C4-2B (cell line): ENCODE data around the gene ZGPAT.

Source experiments
- H3K27ac ChIP-seq: fragments of 450-650 bp; 2 replicates; pipeline ENCODE4 v1.5.1; 2017
- CTCF ChIP-seq: fragments of 450-650 bp; conservative IDR thresholded peaks from 2 replicates; pipeline ENCODE4 v1.5.1; 2017; ENCODE audit warnings: mild to moderate bottlenecking
- ZFX ChIP-seq: fragments of 450-650 bp; IDR thresholded peaks from 2 replicates; pipeline ENCODE4 v1.6.1; 2017

ZGPAT gene

DNA sequence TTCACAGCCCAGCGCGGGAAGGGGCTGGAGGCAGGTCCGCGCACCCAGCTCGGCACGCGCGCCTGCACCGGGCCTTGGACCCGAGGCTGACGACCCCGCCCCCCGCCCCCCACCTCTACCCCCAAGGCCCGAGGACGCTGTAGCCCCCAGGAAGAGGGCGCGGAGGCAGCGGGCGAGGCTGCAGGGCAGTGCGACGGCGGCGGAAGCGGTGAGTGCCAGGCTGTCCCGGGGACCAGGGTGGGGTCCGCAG, 29.8 kb downstream of the ZGPAT start:
- TF ChIP-seq CTCF (no peak), ZFX (no peak)
- H3K27ac ChIP-seq: no peak overlapping the region

DNA sequence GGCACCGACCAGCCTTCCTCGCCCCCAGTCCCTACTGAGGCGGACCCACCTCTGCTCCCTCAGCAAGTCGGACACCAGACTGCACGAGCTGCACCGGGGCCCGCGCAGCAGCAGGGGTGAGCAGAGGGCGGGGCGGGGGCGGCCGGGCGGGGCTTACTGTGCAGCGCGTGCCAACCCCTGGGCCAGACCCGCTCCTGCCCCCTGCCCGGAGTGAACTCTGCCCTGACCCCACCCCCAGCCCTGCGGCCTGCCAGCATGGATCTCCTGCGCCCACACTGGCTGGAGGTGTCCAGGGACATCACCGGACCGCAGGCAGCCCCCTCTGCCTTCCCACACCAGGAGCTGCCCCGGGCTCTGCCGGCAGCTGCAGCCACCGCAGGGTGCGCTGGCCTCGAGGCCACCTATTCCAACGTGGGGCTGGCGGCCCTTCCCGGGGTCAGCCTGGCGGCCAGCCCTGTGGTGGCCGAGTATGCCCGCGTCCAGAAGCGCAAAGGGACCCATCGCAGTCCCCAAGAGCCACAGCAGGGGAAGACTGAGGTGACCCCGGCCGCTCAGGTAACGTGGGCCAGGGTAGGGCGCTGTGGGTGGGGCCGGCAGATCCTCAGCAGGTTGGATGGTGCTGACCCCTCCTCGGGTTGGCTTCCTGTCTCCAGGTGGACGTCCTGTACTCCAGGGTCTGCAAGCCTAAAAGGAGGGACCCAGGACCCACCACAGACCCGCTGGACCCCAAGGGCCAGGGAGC, 30.3 kb downstream of the ZGPAT start:
- peak overlapping the region; percentile 68; the same call in 1 of the 2 replicates for H3K27ac ChIP-seq
- TF ChIP-seq ZFX (no peak), CTCF (no peak)

- H3K27ac ChIP-seq: peak overlapping the region; percentile 68
- no peak for TF ChIP-seq CTCF
- no peak for TF ChIP-seq ZFX
Observed at GRCh38 chr20:63738687-63739129, 30.9 kb downstream of the ZGPAT start.

GRCh38 chr20:63739130-63740069, 31.6 kb downstream of the ZGPAT start, which contains the start of gene SLC2A4RG:
Gene SLC2A4RG, plus strand, starts transcription at chr20:63739776. Its CDS starts 137 bp downstream, at chr20:63739913.
- peak within 1 kb of the TSS; percentile 96 for H3K27ac ChIP-seq
- TF ChIP-seq CTCF: no peak
- no peak for TF ChIP-seq ZFX

DNA sequence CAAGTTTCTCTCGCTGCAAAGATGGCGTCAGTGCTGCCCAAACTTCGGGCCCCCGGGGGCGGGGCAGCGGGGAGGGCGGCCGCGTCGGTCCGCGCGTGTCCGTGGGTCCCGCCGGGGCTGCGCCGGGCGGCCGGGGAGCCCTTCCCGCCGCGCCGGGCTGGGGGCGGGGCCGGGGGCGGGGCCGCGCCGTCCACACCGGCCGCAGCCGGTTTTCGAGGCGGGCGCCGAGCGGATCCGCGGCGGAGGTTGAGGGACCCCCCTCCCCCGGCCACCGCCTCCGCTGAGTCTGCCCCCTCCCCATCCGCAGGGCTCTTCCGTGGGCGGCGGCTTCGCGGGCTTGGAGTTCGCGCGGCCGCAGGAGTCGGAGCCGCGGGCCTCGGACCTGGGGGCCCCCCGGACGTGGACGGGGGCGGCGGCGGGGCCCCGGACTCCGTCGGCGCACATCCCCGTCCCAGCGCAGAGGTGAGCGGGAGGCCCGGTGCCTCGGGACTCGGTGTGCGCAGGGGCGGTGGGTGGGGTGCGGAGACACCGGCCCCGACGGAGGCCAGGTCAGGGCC, 32.3 kb downstream of the ZGPAT start:
- TF ChIP-seq ZFX (no peak), CTCF (no peak)
- peak overlapping the region; percentile 96 for H3K27ac ChIP-seq

DNA sequence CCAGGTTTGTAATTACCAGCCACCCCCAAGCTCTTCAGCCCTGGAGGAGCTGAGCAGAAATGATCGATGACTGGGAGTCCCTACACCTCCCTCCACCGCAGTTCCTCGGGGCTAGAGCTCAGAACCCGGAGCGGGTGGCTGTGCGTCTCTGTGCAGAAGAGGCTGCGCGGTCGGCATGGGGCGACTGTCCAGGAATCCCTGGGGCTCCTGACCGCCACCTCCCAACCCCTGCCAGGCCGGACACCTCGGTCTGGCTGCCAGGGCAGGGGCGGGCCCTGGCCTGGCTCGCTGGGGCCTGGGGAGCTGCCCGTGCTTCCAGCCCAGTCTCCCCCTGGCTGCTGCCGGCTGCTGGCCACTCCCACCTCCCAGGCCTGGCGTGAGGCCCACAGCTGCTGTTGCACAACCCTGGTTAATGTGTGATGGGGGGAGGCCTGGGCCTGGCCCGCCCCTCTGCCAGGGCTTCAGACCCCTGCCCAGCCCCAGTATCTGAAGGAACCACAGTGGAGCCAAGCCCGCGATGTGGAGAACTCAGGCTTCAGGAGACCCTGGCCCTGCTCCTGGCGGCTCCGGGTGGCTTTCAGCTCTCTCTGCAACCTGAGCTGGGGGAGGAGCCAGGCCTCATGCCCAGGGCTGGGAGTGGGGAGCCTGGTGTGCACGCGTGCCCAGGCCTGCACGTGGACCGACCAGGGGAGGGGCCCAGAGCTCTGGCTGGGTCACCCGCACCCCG, 33.0 kb downstream of the ZGPAT start:
- peak overlapping the region; percentile 96 for H3K27ac ChIP-seq
- TF ChIP-seq CTCF (no peak), ZFX (0 out of 2 replicates have a peak, but pooled peaks have one; percentile 31)
